ENCODE measurements around the gene KIF16B. TPM values are rescaled to one million over a fixed set of nuclear protein-coding genes. Genes with fewer than 3 reads are reported as not detected.

Gene KIF16B
- total RNA-seq, 1 experiment from 2014 or later, result 18.0 TPM

DNA sequence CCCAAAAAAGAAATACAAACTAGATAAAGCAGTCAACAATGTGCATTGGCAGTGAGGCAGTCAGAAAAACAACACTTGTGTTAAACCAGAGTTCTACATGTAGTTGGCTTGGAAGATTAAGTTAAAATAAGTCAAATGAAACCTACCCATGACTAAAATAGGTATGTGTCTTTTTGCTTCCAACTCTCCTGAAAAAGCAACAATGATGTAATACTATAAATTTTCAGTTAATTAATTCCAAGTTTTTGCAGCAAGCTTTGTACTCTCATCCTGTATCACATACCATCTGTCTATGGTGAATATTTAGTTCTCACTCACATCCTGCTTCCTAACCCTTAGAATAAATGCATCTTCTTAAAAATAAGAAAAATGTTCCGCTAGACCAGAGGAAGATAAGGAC, 261.5 kb downstream of the KIF16B start:
- no peak for DNase-seq (ENCODE audit: extremely low read depth, low read depth)

GRCh38 chr20:16308754-16309153, 264.5 kb downstream of the KIF16B start:
- DNase-seq (ENCODE audit: extremely low read depth, low read depth), result no peak

DNA sequence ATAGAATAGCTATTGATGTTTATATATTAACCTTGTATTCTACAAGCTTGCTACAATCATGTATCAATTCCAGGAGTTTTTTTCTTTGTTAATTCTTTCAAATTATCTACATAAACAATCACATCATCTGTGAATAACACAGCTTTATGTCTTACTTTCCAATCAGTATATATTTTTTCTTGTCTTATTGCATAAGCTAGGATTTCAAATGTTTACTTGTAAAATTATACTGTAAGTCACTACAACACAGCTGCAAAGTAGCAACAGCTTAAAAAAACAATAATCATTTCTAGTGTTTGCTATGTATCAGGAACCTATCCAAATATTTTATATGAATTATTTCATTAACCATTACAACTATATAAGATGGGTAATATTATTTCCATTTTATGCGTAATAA, 270.4 kb downstream of the KIF16B start:
- DNase-seq (ENCODE audit: extremely low read depth, low read depth), result no peak

- DNase-seq (ENCODE audit: extremely low read depth, low read depth), result no peak
These were observed 271.3 kb downstream of the KIF16B start for GRCh38 chr20:16301986-16302385.

DNA sequence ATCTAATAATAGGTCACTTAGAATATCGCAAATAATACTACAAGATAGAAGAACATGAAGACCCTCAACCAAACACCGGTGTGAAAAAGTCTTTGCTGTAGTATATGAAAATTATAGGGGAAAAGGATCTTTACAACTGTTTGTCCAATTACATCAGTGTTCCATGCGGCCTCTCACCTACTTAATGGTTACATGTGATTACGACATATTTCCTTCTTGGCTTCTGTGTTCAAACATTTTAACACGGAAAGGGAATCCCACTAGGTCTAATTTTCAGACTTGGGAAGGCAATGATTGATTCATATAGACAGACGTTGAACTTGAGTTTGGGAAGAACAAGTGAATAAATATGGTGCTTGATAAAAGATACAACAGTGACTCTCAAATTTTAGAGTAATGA, 273.4 kb downstream of the KIF16B start:
- no peak for DNase-seq (ENCODE audit: extremely low read depth, low read depth)

- no peak for DNase-seq (ENCODE audit: extremely low read depth, low read depth)
These were observed 276.3 kb downstream of the KIF16B start for GRCh38 chr20:16296931-16297330.

DNA sequence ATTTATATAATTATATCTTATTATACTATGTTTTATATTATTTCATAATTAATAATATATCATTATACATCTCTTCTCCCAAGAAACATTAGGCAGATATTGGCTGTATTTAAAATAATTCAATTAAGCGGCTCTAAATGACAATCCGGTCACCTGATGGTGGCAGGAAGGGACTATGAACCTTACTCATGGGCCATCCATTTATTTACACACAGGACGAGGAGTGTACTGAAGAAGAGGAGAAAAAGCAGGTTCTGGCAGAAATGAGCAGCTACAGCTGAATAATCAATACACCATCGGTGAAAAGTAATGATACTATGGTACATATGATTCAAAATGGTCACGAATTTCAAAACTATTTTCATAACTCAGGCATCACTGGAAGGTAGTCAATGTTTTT, 277.7 kb downstream of the KIF16B start:
- no peak for DNase-seq (ENCODE audit: extremely low read depth, low read depth)

DNA sequence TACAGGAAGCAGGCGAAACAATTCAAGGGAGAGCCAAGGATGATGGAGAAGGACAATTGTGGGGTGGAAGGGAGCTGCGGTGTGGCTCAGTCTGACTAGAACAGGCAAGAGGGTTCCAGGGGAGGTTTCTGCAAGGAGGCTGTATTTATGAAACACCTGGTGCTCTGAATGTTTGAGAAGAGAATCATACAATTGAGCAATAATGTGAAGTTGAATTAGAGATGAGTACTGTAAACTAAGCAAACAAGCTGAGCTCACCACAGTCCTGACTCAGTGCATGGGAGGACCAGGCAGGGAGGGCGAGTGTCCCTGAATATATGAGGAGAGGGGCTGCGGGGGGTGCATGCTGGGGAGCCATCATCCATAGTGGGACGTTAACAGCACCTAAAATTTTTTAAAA, 279.7 kb downstream of the KIF16B start:
- DNase-seq (ENCODE audit: extremely low read depth, low read depth), result no peak

GRCh38 chr20:16292226-16292880, 280.9 kb downstream of the KIF16B start:
- DNase-seq (ENCODE audit: extremely low read depth, low read depth), result no peak

DNA sequence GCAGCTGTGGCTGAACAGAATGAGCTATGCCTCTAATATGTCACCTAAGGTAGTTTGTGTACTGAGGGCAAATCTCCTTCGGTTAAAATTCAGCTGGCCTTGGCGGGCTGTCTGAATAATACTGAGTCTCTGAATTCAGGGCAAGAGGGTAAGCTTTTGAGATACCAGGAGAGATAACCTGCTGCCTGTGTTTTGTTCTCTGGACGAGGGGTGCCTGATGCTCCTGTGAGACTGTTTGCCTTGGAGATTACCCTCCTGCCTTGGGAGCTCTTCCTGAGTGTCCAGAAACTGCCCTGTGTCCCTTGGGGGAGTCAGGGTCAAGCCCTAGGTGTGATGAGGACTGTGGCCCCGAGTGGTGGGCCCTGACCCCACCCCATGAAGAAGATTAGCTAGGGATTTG, 282.9 kb downstream of the KIF16B start:
- no peak for DNase-seq (ENCODE audit: extremely low read depth, low read depth)

GRCh38 chr20:16287776-16288175, 285.5 kb downstream of the KIF16B start:
- DNase-seq (ENCODE audit: extremely low read depth, low read depth), result no peak

DNA sequence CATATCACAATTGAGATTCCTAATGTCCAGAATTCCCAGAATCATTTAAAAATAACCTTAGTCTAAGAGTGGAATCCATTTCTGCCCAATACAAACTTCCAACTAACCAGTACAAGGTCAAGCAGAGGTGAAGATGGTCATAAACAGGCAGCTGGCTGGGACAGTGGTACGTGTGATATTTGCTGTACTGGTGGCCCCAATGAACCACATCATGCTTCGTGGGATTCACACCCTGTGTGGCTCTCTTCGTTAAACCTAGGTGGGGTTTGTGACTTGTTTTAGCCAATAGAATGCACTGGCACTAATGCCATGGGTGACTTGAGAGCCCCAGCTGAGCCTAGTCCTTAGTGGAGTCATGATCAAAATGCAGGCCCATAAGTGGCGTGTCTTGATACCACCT, 286.6 kb downstream of the KIF16B start:
- DNase-seq (ENCODE audit: extremely low read depth, low read depth), result no peak

- no peak for DNase-seq (ENCODE audit: extremely low read depth, low read depth)
These were observed 288.7 kb downstream of the KIF16B start for GRCh38 chr20:16284385-16285100.

GRCh38 chr20:16283978-16284377, 289.3 kb downstream of the KIF16B start:
- DNase-seq (ENCODE audit: extremely low read depth, low read depth), result no peak

DNA sequence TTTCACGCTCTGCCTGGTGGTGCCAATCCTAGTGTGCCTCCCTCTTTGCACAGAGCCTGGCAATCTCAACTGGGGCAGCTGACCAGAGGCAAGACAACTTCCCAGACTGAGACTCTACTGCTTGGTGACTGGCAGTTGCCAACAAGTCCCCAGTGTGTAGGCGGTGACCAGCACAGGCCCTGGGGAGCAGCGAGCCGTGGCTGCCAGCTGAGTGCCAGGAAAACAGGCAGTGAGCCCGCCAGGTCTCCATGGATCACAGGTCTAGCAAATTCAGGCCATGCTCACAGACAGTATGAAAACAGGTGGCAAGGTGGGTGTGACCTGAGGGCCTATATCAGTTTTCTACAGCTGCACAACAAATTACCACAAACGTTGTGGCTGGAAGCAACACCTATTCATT, 289.9 kb downstream of the KIF16B start:
- no peak for DNase-seq (ENCODE audit: extremely low read depth, low read depth)

GRCh38 chr20:16280219-16280618, 293.0 kb downstream of the KIF16B start:
- DNase-seq (ENCODE audit: extremely low read depth, low read depth), result no peak

GRCh38 chr20:16279320-16279719, 293.9 kb downstream of the KIF16B start:
- DNase-seq (ENCODE audit: extremely low read depth, low read depth), result no peak

DNA sequence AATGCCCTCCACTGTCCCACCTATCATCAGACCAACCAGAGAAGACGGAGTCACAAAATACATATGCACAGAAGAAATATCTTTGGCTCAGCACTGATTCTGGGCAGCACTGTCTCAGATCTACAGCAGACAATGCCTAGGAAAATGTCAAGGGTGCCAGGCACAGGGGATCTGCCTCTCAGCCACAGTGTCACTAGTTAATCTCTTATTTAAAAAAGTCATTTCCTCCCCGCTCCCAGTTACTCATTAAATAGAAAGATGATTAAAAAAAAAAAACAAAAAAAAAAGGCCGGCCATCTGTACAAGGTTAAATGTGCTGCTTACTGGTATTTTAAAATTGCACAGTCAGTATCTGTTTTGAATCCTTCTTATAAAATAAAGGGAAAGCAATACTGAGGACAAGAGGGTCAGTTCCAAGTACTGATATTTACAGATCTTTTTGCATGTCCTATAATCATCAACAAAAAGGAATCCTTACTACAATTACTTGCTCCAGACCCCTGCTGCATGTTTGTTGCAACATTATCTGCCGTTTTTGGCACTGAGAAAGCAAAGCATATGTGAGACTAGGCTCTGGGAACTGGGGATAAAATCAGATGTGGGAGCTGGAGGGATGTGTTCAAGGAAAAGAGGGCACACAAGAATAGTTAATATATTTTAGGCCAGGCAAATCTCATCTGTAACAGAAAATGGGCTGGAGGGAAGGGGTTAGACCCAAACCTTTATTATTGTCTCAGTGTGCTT, 299.3 kb downstream of the KIF16B start:
- no peak for DNase-seq (ENCODE audit: extremely low read depth, low read depth)

DNA sequence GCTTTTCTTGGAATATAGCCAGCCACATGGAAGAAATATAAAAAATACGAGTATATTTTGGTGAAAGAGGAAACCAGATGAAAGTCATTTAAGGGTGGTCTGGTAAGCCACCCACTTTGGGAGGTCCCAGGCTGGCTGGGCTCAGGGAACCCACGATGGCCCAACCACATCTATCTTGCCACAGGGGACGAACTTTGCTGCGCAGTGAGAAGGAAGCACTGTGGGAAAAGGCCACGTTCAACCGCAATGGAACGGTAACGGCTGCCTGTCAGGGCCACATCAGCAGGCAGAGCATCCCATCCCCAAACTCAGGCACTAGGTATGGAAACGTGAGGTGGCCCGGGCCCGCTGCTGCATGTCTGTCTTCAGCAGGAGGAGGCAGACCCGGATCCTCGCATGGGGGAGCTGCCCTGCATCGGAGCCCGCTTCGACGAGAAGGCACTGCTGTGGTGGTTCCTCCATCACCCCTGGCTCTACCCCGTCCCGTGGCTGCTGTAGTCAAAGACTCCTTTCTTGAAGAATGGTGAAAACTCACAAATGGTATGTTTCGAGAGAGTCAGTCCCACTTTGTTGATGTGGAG, 300.4 kb downstream of the KIF16B start:
- no peak for DNase-seq (ENCODE audit: extremely low read depth, low read depth)

DNA sequence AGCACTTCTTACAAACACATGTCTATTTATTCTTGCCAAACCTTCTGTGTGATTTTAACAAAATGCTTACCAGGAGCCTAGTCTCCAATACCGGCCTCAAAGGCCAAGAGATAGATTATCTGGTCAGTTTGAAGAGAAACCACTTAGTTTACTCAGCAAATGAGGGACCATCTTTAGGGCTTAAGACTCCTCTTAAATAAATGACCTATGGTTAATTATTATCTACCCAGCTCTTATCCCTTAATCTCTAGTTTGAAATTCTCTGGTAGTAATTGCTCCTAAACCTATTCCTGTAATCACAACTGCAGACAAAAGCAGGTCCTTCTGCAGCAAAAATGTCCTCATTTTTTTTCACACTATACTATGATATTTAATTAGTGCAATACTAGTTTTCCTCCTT, 301.8 kb downstream of the KIF16B start:
- DNase-seq (ENCODE audit: extremely low read depth, low read depth), result no peak

DNA sequence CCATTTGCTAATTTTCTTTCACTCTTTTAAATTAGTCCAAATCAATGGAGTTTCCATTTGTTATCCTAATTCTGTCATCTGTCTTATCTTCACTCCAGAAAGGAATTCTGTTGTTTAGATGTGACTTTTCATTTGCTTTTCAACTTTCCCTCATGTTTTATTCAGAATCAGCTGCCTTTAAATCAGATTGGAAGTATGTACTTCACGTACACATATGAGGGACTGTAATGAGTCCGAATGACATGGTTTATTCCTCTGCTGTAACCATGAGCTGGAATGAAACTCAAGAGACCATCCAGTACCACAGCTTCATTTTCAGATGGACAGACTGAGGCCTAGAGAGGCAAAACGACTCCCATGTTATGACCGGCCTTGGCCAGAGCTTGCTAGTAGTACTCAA, 302.3 kb downstream of the KIF16B start:
- DNase-seq (ENCODE audit: extremely low read depth, low read depth), result no peak

All from NCI-H460 (cell line).